DND-41 (cell line): ENCODE data around the gene CNTNAP5.

ENCODE experiments used
- CTCF ChIP-seq: IDR thresholded peaks from 2 replicates; pipeline ENCODE4 v1.5.1; 2012; ENCODE audit warnings: borderline replicate concordance, low read length, moderate library complexity, mild to moderate bottlenecking; ENCODE audit not compliant: poor library complexity, severe bottlenecking; ENCODE audit errors: extremely low read depth
- EZH2 ChIP-seq: IDR thresholded peaks from 3 replicates; pipeline ENCODE4 v1.6.1; 2012; ENCODE audit warnings: borderline replicate concordance, low read depth, mild to moderate bottlenecking, moderate library complexity, low read length, inconsistent platforms; ENCODE audit not compliant: severe bottlenecking

DNA sequence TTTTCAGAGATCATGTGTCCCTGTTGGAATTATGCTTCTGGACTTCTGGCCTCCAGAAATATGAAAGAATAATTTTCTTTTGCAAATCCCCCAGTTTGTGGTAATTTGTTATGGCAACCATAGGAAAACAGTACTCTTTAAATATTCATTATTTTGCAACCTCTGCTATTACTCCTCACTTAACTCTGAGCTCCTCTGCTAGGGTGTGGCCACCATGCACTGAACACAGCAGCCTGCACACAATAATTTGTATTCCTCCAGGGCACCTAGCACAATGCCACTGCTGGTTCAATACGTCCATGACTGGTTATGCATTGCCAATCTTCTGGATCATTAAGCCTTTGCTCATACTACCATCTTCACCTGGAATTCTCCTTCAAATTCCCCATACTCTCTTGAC, 232.0 kb downstream of the CNTNAP5 start:
- TF ChIP-seq EZH2 (no peak), CTCF (no peak)
